Measurements from ENCODE around the gene DIDO1. TPM values are rescaled to one million over a fixed set of nuclear protein-coding genes. Genes with fewer than 3 reads are reported as not detected.
A peak's percentile ranks its signal among the peaks of the same experiment; 100 is the strongest.

Gene DIDO1
- total and polyA plus RNA-seq, 2 of the 13 experiments (the other 11 are each of a cell fraction or from before 2014, with no cell fraction given), result 75.0 to 75.1 TPM

DNA sequence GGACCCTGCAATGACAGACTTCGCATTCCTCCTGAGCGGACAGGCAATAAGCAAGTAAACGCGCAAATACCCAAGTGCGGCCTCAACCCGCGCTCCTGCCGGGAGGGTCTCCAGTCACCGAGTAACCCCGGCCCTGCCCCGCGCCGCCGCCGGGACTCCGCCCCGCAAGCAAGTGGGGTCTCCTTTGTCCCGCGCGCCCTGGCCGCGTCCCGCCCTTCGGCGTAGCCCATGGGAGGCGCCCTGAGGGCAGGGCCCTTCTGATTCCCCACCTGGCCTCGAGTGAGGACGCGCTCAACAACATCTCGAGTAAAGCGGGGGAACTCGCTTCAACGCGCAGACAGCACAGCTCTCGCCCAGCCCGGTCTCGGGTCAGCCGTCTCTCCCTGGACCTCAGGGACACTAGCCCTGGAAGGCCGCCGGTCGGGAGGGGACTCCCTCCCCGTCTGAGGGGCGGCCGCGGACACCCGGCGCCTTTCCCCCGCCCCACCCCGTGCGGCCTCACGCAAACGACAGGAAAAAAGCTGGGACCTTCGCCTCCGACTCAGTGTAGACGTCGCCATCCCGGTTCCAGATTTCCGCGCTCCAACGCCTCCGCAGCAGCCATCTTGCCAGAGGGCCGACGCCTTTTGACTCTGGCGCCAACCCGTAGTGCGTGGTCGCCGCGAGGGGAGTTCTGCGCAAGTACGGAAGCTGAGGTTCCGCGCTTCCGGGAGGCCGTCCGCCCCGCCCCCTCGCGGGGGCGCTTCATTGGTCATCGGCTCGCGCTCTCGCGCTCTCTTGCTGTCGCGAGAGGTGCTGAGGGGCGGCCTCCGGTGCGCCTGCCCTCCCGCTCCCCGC lies 11.2 kb upstream of the DIDO1 start (continued):
- TF ChIP-seq SKIL (CRISPR knock-in tag; IDR thresholded peaks at IDR 0.05; ENCODE audit: borderline replicate concordance) (peak; percentile 73; the same call in 1 of the 2 replicates), KIAA2018 (CRISPR knock-in tag; IDR thresholded peaks at IDR 0.05; ENCODE audit: borderline replicate concordance) (no peak), ZNF710 (CRISPR knock-in tag; IDR thresholded peaks at IDR 0.05; ENCODE audit: borderline replicate concordance) (peak; percentile 80; the same call in 1 of the 2 replicates), MEIS2 (CRISPR knock-in tag; IDR thresholded peaks at IDR 0.05) (peak; percentile 71; the same call in 1 of the 2 replicates), ZNF430 (CRISPR knock-in tag; IDR thresholded peaks at IDR 0.05) (peak; percentile 87), MAX (IDR thresholded peaks at IDR 0.05) (peak; percentile 98), RFXAP (CRISPR knock-in tag; IDR thresholded peaks at IDR 0.05; ENCODE audit: borderline replicate concordance) (peak; percentile 84; the same call in 1 of the 2 replicates)
- TF ChIP-seq, protein P1, sequence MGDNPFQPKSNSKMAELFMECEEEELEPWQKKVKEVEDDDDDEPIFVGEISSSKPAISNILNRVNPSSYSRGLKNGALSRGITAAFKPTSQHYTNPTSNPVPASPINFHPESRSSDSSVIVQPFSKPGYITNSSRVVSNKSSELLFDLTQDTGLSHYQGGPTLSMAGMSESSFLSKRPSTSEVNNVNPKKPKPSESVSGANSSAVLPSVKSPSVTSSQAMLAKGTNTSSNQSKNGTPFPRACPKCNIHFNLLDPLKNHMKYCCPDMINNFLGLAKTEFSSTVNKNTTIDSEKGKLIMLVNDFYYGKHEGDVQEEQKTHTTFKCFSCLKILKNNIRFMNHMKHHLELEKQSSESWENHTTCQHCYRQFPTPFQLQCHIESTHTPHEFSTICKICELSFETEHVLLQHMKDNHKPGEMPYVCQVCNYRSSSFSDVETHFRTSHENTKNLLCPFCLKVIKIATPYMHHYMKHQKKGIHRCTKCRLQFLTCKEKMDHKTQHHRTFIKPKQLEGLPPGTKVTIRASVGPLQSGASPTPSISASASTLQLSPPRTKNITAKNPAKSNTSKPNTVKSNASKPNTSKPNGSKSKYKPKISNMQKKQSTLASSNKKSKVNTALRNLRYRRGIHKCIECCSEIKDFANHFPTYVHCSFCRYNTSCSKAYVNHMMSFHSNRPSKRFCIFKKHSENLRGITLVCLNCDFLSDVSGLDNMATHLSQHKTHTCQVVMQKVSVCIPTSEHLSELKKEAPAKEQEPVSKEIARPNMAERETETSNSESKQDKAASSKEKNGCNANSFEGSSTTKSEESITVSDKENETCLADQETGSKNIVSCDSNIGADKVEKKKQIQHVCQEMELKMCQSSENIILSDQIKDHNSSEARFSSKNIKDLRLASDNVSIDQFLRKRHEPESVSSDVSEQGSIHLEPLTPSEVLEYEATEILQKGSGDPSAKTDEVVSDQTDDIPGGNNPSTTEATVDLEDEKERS (CRISPR knock-in tag; IDR thresholded peaks at IDR 0.05), result peak; percentile 98
- TF ChIP-seq, protein P2, sequence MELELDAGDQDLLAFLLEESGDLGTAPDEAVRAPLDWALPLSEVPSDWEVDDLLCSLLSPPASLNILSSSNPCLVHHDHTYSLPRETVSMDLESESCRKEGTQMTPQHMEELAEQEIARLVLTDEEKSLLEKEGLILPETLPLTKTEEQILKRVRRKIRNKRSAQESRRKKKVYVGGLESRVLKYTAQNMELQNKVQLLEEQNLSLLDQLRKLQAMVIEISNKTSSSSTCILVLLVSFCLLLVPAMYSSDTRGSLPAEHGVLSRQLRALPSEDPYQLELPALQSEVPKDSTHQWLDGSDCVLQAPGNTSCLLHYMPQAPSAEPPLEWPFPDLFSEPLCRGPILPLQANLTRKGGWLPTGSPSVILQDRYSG (CRISPR knock-in tag; IDR thresholded peaks at IDR 0.05), result no peak; the same call in 1 of the 2 replicates

All from HepG2 (cell line).